D721Med (cell line): ENCODE measurements around the gene SIK2.

ENCODE experiments used
- DNase-seq: peaks from one replicate; pipeline ENCODE4 v3.0.0; 2011; ENCODE audit warnings: low spot score; ENCODE audit not compliant: insufficient read length
- FAIRE-seq: peaks from 2 replicates; lab custom pipeline; 2011; peaks lifted over from hg19 to GRCh38; lab: Jason Lieb, UNC
- CTCF ChIP-seq: IDR thresholded peaks from 2 replicates; pipeline ENCODE4 v1.5.1; 2012; ENCODE audit warnings: mild to moderate bottlenecking, control low read depth; ENCODE audit not compliant: insufficient read depth; ENCODE audit errors: missing control alignments

The SIK2 gene

GRCh38 chr11:111719379-111719778 is 117.1 kb downstream of the SIK2 start:
- DNase-seq (no peak), FAIRE-seq (no peak)
- no peak for TF ChIP-seq CTCF

GRCh38 chr11:111720801-111721494 is 118.7 kb downstream of the SIK2 start:
- DNase-seq (no peak), FAIRE-seq (no peak)
- TF ChIP-seq CTCF = no peak

GRCh38 chr11:111722501-111722900 is 120.3 kb downstream of the SIK2 start:
- FAIRE-seq = no peak
- no peak for DNase-seq
- no peak for TF ChIP-seq CTCF

- FAIRE-seq (no peak), DNase-seq (no peak)
- no peak for TF ChIP-seq CTCF
Measured at GRCh38 chr11:111723595-111723994, 121.3 kb downstream of the SIK2 start.

- FAIRE-seq = no peak
- no peak for DNase-seq
- no peak for TF ChIP-seq CTCF
Measured at GRCh38 chr11:111724615-111725129, 122.4 kb downstream of the SIK2 start.

- FAIRE-seq = no peak
- no peak for TF ChIP-seq CTCF
- DNase-seq = no peak
Measured at GRCh38 chr11:111725621-111726020, 123.4 kb downstream of the SIK2 start.

GRCh38 chr11:111726301-111726713 is 124.1 kb downstream of the SIK2 start:
- no peak for TF ChIP-seq CTCF
- DNase-seq (no peak), FAIRE-seq (no peak)
